ENCODE results near the gene EVI5L.
A peak's percentile ranks its signal among the peaks of the same experiment; 100 is the strongest.
"Not testable (repeated sequence)": the region's sequence is repeated elsewhere in the genome, so short reads cannot be mapped to it uniquely, and the experiment has no call there.

The EVI5L gene

DNA sequence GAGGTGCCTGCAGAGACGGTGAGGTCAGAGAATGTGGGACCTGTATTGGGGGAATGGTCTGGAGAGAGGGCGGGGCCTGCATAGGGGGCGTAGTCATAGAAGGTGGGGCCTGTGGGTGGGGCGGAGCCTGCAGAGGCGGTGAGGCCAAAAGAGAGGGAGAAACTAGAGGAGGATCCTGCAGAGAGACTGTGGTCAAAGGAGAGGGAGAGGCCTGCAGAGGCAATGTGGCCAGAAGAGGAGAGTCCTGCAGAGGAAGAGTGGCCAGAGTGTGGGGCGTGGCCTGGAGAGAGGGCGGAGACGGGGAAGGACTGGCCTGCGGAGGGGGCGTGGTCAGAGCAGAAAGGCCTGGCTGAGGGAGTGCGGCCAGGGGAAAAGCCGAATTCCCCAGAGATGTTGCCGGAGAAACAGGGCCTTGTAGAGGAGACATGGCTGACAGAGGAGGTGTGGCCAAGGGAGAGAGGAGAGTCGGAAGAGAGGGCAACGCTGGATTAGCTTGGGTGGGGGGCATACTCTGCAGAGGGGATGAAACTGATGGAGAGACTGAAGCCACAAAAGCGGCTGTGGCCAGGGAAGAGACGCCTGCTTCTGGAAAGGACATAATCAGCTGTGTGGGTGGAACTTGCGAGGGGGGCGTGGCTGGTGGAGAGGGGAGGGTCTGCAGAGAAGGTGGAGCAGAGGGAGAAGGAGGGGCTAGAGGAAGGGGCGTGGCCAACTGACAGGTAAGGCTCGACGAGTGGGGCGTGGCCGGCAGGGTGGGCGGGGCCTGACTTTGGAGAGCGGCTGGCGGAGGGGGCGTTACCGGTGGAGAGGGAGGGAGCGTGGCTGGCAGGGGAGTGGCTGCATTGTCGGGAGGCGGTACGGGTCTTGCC lies 41.7 kb downstream of the EVI5L start:
- DNase-seq (ENCODE audit: low read depth in 1 of 2, low spot score in 1 of 2): peak; percentile 47 to 65

DNA sequence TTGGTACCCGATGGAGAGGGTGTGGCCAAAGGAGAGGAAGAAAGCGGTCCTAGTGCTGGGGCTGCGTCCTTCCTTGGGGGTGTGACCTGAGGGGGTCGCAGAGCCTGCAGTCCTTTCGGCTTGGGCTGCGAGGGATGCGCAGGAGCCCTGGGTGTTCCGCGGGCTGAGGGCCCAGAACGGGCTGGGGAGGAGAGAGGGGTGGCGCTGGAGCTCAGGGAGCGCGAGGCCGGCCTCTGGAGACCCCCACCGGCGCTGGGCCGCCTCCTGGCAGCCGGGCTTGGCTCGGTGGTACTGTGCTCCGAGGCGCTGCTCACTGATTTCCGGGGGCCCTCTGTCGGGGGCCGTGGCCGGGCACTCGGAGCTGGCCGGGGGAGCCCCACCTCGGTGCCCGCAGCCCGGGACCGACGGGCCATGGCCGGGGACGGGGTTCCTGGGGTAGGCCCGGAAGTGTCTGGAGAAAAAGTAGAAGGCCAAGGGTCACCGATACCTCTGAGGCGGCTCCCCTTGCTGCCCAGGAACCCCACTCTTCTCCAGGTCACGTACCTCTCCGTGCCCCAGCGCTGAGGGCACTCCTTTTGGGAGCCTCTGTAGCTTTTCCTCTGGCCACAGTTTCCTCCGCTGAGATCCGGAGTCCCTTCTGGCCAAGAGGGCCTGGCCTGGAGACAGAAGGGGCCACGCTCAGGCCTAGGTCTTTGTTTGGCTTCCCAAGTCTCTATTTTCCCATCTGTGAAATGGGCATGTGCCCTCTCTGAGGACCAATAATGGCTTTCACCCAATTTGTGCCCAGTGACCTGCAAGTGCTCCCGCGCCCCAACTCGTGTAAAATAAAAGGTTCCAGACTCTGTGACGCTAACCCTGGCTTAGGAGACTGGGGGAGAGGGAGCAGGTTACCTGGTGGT lies 42.5 kb downstream of the EVI5L start:
- no peak for DNase-seq (ENCODE audit: low read depth in 1 of 2, low spot score in 1 of 2)

- no peak for DNase-seq (ENCODE audit: low read depth in 1 of 2, low spot score in 1 of 2)
These were observed 43.5 kb downstream of the EVI5L start for GRCh38 chr19:7873304-7874075.

DNA sequence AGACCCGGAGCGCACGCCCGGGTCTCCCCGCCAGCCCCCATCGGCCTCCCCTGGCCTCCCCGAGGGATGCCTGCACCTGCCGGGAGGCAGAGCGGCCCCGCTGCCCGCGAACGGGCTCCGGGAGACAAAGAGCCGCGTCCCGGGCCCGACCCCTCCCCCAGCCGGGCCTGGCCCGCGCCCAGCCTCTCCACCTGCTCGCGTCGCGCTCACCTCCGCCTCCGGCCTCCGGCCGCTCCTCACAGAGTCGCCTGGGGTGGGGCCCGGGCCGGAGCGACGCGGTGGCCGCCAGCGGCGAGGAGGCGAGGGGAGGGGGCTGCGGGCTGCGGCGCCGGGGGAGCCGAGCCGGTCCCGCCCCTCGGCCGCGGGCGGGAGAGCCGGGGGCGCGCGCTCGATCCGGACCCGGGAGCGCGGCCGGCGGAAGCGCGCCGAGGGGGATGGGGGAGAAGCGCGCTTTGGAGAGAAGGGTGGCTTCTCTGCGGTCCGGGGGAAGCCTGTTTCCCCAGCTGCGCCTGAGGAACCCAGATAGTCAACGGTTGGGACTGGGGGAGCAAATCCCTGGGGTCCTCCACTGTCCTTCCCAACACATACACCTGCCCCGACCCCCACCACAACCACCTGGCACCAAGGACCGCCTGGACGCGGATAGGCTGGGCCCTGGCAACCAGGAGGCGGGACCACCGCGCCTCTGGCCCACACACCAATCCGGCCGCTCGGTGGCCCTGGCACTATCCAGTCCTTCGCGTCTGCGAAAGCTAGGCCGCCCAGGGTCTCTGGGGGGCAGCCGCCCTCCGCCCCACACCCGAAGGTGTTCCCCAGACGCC lies 44.3 kb downstream of the EVI5L start, which contains the start of gene PRR36:
PRR36 (minus strand) TSS at position 315 of the 821 bp plus-strand sequence. CDS start 701 bp downstream, outside the sequence.
- DNase-seq (ENCODE audit: low read depth in 1 of 2, low spot score in 1 of 2): no peak

GRCh38 chr19:7874897-7875273 lies 44.9 kb downstream of the EVI5L start:
- no peak for DNase-seq (ENCODE audit: low read depth in 1 of 2, low spot score in 1 of 2)

DNA sequence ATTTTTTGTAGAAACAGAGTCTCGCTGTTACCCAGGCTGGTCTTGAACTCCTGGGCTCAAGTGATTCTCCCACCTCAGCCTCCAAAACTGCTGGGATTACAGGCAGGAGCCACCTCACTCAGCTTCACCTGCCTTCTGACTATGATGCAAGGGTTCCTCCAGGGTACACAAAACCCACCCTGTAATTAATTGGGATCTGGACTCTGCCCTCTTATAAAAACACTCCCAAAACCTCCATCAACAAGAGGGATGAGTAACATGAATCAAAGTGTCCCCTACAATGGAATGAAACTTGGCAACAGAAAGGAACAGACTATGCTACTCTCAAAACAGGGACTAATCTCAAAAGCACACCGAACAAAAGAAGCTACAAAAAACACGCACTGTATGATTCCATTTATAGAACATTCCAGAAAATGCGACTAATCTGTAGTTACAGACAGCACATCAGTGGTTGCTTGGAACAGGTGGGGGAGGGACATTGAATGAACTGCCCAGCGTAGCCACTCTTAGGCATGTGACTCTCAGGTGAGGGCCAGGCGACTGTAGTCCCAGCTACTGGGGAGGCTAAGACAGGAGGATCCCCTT lies 47.3 kb downstream of the EVI5L start:
- no peak for DNase-seq (ENCODE audit: low read depth in 1 of 2, low spot score in 1 of 2)

- no peak for DNase-seq (ENCODE audit: low read depth in 1 of 2, low spot score in 1 of 2)
These were observed 49.2 kb downstream of the EVI5L start for GRCh38 chr19:7879111-7879807.

- DNase-seq (ENCODE audit: low read depth in 1 of 2, low spot score in 1 of 2): no peak
These were observed 49.8 kb downstream of the EVI5L start for GRCh38 chr19:7879836-7880235.

DNA sequence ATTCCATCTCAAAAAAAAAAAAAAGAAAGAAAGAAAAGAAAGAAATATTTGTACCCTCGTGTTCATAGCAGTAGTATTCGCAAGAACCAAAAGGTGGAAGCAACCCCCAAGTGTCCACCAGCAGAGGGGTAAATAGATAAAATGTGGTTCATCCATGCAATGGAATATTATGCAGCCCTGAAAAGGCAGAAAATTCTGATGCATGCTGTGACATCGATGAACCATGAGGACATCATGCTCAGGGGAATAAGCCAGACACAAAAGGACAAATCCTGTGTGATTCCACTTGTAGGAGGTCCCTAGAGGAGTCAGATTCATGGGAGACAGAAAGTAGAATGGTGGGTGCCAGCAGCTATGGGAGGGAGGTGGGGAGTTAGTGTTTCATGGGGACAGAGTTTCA lies 51.9 kb downstream of the EVI5L start:
- no peak for DNase-seq (ENCODE audit: low read depth in 1 of 2, low spot score in 1 of 2)

- no peak for DNase-seq (ENCODE audit: low read depth in 1 of 2, low spot score in 1 of 2)
These were observed 53.1 kb downstream of the EVI5L start for GRCh38 chr19:7883105-7883504.

GRCh38 chr19:7883796-7884570 lies 54.0 kb downstream of the EVI5L start:
- no peak for DNase-seq (ENCODE audit: low read depth in 1 of 2, low spot score in 1 of 2)

GRCh38 chr19:7885818-7886217 lies 55.8 kb downstream of the EVI5L start:
- DNase-seq (ENCODE audit: low read depth in 1 of 2, low spot score in 1 of 2): no peak

- no peak for DNase-seq (ENCODE audit: low read depth in 1 of 2, low spot score in 1 of 2)
These were observed 57.6 kb downstream of the EVI5L start for GRCh38 chr19:7887408-7888144.

DNA sequence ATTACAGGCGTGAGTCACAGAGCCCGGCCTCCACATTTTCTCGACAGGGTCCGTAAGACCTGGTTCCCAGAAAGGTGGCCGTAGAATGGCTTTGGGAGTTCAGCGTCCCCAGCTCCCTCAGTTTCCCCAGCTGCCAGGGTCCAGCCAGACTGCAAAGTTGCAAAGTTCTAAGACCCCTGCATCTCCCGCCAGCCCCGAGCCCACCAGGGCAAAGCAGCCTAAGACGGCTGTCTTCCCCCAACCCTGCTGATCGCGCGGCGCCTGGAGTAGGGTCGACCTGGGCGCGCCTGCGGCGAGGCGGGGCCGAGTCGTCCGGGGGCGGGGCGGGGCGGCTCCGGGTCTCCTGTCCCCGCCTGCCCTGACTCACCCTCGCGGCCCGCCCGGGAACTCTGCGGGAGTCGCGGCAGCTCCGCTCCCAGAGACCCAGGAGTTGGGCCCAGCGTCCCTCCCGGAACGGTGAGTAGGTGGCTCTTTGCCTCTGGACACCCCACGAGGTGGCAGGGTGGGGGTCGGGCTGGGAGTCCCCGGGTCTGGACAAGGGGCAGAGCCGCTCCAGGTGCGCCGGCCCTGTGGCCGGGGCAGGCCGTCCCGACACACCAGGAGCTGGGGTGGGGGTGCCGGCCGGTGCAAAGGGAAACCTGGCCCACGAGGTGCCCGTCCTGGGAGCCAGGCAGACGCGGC lies 58.3 kb downstream of the EVI5L start, which contains the start of gene LRRC8E:
LRRC8E (plus strand) TSS at position 366 of the 681 bp plus-strand sequence. CDS start 7,094 bp downstream, outside the sequence.
- DNase-seq (ENCODE audit: low read depth in 1 of 2, low spot score in 1 of 2): no peak

- DNase-seq (ENCODE audit: low read depth in 1 of 2, low spot score in 1 of 2): no peak
These were observed 58.8 kb downstream of the EVI5L start for GRCh38 chr19:7888826-7889217.

DNA sequence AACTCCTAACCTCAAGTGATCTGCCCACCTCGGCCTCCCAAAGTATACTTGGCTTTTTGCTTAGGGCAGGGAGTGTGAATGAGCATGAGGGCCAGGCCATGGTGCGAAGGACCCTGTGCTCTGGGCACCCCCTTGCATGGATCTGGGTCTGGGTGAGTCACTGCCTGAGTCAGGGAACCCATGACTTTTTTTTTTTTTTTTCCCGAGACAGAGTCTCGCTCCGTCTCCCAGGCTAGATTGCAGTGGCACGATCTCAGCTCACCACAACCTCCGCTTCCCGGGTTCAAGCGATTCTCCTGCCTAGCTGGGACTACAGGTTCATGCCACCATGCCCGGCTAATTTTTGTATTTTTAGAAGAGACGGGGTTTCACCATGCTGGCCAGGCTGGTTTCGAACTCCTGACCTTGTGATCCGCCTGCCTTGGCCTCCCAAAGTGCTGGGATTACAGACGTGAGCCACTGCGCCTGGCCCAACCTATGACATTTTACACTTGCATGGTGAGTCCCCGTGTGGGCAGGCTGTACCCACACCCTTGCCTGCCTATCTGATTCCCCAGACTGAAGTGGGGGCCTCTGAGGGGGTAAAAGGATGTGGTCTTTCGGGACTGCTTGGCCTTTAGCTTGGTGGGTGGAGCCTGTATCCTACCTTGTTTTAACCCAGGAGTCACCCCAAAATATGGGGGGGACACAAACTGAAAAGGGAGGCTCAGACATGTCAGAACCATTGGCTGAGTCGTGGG lies 63.5 kb downstream of the EVI5L start:
- DNase-seq (ENCODE audit: low read depth in 1 of 2, low spot score in 1 of 2): not testable (repeated sequence)

Measured in activated T-helper 1 cell treated with anti-CD3 and anti-CD28 coated beads, Interleukin-2, amount 50 U/mL, for 16 hours (primary cell).